IPS DF 19.7 (cell line): ENCODE measurements around the gene ST7L.
"Not testable (repeated sequence)": the region's sequence is repeated elsewhere in the genome, so short reads cannot be mapped to it uniquely, and the experiment has no call there.

Experiments
- DNase-seq: peaks from one replicate; pipeline ENCODE4 v3.0.0-alpha.2; 2013; ENCODE audit warnings: low read depth, low spot score

The ST7L gene

DNA sequence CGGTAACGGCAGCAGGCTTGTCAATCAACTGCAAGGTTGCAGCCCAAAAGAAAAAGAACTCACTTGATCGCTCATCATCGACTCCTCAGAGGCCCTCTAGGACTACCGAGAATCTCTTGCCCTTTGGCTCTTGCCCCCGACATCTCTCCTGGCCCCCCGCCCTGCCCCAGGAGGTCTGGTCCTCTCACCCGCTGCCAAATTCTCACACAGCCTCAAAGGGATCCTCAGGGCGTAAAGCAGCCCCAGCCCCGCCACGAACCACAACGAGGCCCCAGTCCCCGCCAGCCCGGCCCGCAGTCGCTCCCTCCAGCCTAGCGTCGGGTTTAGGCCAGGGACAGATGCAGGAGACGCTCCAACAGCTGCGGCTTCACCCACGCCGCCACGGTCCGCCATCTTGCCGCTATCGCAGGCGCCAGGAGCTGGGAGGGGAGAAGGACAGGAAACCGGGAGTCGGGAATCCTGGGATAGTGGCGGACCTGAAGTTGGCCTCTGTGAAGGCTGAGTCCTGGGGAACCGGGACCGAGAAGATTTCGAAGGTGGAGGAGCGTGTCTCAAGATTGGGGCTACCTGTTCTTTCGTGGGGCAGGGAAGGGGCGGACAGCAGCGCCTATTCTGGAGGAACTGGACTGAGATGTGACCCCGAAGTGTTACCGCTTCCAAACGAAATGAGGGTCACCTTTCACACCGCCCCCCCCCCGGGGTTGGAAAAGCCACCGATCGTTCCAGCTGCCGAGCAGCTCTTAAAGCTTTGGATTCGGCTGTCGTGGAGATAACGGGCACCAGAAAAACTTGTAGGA is at the start of gene ST7L:
Gene ST7L (minus strand): TSS at position 421 of the 797 bp plus-strand sequence. CDS start 28 bp downstream, at position 393.
- no peak for DNase-seq

DNA sequence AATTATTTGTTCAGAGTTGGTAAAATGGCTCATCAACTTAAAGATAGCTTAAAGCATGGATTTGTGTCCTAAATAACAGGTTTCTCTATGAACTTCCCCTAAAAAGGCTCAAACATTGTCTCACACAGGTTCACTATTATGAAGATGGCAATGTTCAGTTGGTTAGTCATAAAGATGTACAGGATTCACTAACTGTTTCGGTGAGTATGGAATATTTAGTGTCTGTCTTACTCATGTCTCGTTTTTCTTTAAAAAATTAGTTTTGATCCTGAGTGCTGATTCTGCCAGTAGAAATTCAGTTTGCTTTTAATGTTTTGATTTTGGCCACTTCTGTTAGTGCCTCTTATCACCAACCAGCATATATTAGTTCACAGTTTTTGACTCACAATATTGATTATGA is 48.0 kb upstream of the ST7L start:
- DNase-seq, result no peak

DNA sequence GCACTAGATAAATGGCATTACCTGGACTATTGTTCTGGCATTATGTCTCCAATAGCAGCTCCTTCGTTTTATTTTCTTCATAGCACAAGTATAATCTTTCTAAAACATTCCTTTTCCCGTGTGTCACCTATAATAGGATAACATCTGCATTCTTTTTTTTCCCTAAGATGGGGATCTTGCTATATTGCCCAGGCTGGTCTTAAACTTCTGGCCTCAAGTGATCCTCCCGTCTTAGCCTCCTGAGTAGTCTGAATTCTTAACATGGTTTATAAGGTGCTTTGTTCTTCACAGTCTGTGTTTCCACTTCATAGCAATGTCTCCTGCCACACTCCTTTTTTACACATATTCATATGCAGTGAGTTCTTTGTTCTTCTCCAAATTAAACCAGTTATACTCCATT is 46.9 kb upstream of the ST7L start:
- no peak for DNase-seq

DNA sequence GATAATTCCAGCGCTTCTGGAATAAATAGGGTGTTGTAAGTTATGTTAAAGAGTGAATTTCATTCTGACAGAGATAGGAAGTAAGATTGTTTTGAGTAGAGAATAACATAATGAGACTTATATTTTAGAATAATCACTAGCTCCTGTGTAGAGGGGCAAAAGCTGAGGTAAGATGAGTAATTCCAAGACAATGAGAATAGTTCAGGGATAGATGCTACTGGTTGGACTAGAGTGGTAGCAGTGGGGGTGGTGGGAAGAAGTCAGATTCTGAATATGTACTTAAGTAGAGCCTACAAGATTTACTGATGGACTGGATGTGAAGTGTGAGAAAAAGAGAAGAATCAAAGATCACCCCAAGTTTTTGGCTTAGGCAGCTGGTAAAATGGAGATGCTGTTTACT is 32.3 kb upstream of the ST7L start:
- DNase-seq, result no peak

GRCh38 chr1:112646225-112646624 is 27.3 kb upstream of the ST7L start:
- no peak for DNase-seq

GRCh38 chr1:112643080-112643479 is 24.1 kb upstream of the ST7L start:
- no peak for DNase-seq

- not testable (repeated sequence) for DNase-seq
These were observed 21.5 kb upstream of the ST7L start for GRCh38 chr1:112640437-112640836.

DNA sequence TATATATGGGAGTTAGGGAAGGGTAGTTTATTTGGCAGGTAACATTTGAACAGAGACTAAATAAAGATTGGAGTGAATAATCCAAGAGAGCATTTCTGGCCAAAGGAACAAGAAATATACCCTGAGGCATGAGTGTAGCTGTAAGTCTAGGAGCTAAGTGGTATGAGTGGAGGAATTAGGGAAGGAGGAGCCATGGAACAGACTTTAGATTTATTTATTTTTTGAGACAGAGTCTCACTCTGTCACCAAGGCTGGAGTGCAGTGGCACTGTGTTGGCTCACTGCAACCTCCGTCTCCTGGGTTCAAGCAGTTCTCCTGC is 19.1 kb upstream of the ST7L start:
- no peak for DNase-seq

GRCh38 chr1:112637254-112638109 is 18.5 kb upstream of the ST7L start:
- DNase-seq, result no peak

GRCh38 chr1:112636597-112637253 is 17.8 kb upstream of the ST7L start:
- DNase-seq, result no peak

DNA sequence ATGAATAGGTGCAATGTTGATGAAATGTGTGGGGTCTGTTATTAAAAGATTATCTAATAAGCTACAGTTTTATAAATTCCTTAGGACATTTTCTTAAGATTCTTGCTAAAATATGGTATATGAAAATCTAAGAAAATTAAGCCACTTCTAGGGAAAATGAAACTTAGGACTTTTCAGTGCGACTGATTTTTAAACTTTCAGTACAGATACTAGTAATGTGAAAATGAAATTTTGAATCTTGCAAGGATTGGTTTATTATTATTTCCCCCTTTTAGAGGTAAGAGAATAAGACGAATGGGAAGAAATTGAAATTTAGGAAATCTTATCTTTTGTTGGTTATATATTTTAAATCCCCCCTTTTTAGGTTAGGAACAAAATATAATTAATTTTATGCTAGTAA is 17.1 kb upstream of the ST7L start:
- DNase-seq, result no peak

DNA sequence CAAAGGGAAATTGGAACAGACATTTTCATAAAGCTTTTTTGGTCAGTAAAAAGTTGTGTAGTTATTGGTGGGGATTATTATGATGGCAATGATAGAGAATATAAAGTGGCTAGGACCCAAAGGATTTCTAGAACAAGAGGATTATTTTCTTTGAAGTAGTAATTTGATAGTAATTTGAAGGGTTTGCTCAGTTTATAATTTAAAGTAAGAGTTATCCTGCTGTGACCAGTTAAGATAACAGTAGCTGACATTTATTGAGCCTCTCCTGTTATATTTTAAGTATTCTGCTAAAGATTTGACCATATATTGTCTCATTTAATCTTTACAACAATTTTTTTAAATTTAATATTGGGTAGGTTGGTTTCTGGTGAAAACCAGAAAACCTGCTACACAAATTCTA is 15.4 kb upstream of the ST7L start:
- DNase-seq, result no peak

- no peak for DNase-seq
These were observed 14.7 kb upstream of the ST7L start for GRCh38 chr1:112633628-112634027.

DNA sequence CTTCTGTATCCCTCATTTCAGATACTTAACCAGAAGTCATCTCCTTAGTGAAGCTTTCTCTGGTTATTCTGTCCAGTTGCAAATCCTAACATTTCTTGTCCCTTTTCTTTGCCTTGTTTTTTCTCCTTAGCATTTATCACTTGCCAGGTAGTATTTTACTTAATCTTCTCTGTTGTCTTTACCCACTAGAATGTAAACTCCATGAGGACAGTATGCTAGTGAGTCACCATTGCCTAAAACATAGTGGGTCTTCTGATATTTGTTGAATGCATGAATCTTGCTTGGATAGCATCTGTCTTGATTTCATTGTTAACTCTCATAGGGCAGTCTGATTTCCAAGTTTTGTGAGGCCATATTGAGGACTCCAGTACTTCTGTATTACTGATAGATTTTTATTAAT is 10.3 kb upstream of the ST7L start:
- DNase-seq, result no peak

GRCh38 chr1:112628516-112628915 is 9.6 kb upstream of the ST7L start:
- no peak for DNase-seq

DNA sequence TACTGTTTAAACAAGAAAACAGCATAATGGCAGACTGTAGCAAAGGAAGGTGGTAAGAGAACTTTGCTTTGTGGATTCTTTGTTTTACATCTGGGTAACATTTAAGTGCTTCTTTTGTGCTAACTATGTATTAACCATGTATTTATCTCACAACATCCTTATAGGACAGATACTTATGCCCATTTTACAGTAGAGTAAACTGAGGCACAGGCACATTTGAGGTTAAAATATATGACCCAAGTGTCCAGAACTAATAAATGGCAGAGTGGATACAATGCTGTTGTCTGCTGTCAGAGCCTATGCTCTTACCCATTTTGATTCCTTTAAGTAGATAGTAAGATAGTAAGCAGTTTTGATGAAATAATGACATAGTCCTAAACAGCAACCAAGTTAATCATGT is 7.9 kb upstream of the ST7L start:
- no peak for DNase-seq

GRCh38 chr1:112626193-112626592 is 7.3 kb upstream of the ST7L start:
- DNase-seq, result no peak

DNA sequence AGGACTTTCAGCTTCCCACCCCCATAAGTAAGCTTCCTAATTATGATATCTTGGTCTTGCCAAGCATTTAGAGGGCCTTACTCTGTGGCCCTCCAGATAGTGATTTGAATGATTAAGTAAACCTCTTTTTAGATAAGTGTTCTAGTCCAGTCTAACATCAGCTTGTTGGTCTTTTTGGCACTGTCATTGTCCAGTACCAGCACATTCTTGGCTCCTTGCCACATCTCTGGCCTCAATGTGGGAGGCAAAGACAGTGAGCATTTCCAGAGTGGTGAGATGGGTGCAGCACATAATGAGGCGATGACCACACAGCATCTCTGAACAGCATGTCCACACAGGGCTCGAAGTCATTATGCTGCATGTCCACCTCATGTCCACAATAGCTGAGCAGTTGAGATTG is 6.8 kb upstream of the ST7L start:
- no peak for DNase-seq

DNA sequence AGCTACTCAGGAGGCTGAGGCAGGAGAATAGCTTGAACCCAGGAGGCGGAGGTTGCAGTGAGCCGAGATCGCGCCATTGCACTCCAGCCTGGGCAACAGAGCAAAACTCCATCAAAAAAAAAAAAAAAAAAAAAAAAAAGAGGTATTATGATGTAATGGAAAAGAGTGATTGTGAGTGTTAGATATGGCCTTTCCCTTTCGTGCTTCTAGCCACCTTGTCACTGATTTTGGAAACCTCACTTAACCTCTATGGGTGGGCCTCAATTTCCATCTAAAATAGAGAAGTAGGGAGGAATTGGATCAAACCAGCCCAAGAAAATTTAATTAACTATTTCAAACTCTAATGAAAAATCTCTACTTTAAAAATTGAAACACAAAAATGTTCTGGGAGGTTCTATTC is 5.6 kb upstream of the ST7L start:
- DNase-seq, result not testable (repeated sequence)

GRCh38 chr1:112620377-112620695 is 1.4 kb upstream of the ST7L start:
- DNase-seq, result no peak

- peak; percentile 68 for DNase-seq
These were observed 806 bp upstream of the ST7L start, which contains the start of gene CAPZA1 for GRCh38 chr1:112619518-112620376. Gene CAPZA1, plus strand, starts transcription at chr1:112619832. Its CDS starts 13 bp downstream, at chr1:112619845.
